HCT116 (cell line): ENCODE data around the gene LCOR. TPM values are rescaled to one million over a fixed set of nuclear protein-coding genes. Genes with fewer than 3 reads are reported as not detected.
"Not testable (repeated sequence)": the region's sequence is repeated elsewhere in the genome, so short reads cannot be mapped to it uniquely, and the experiment has no call there.

Experiments
- ATAC-seq: fragments of 200-7000 bp; cut with Tn5 transposase; 2 replicates; pipeline ENCODE4 v1.9.1; 2020; ENCODE audit warnings: mild to moderate bottlenecking, moderate library complexity
- BruUV-seq: library from RNA; stranded (reverse); fragments of 400-500 nt; replicated peaks from 2 replicates; lab custom pipeline; 2021; lab: Mats Ljungman, UMichigan
- CTCF ChIA-PET: fragments of 300-600 bp; sonication (Branson Sonifier 250); formaldehyde crosslinking; loops from one replicate; lab custom pipeline; 2021; ENCODE audit warnings: antibody characterized with exemption; lab: Charles Lee
- POLR2A ChIA-PET: fragments of 300-600, 350-600 bp; sonication (Branson Sonifier 250); formaldehyde crosslinking; loops from one replicate; lab custom pipeline; 2021; ENCODE audit warnings: antibody characterized with exemption; lab: Charles Lee
- RAD21 ChIA-PET, 2 experiments: fragments of 300-600 bp; sonication (Branson Sonifier 250); formaldehyde crosslinking; loops; one replicate each; lab custom pipeline; 2023; ENCODE audit warnings: low total read pairs in 2 of 2; ENCODE audit not compliant: uncharacterized antibody in 2 of 2, unreplicated experiment in 2 of 2, low non-redundant PET in 1 of 2; lab: Charles Lee
- DNase-seq: peaks from one replicate; pipeline ENCODE4 v3.0.0-alpha.2; 2010; ENCODE audit warnings: low read depth, low spot score
- H2AFZ ChIP-seq: fragments of 200-600 bp; shearing (Covaris generic), sonication (generic); 2 replicates; pipeline ENCODE4 v1.6.1; 2017; ENCODE audit warnings: low read depth, mixed run types, mixed read lengths, antibody characterized with exemption, low read length; ENCODE audit not compliant: poor library complexity, severe bottlenecking
- H3K27ac ChIP-seq: 2 replicates; pipeline ENCODE4 v1.5.1; 2012; ENCODE audit warnings: low read depth, low read length
- H3K27me3 ChIP-seq: fragments of 200-600 bp; sonication (generic); 2 replicates; pipeline ENCODE4 v1.6.1; 2016; ENCODE audit warnings: mixed run types, low read length, mixed read lengths; ENCODE audit not compliant: insufficient read depth
- H3K36me3 ChIP-seq, 2 experiments: fragments of 200-500 bp in 1 of 2; fragments of 200-600 bp in 1 of 2; sonication (Bioruptor generic) in 1 of 2; sonication (generic) in 1 of 2; 2 replicates each; pipeline versions ENCODE4 v1.5.1 to v1.6.1; 2014 to 2016; ENCODE audit warnings: low read length in 2 of 2, inconsistent platforms in 1 of 2, mixed read lengths in 1 of 2, mixed run types in 1 of 2; ENCODE audit not compliant: insufficient read depth in 2 of 2, control insufficient read depth in 1 of 2
- H3K4me1 ChIP-seq, 2 experiments: fragments of 200-600 bp in 1 of 2; sonication (generic) in 1 of 2; 2 replicates each; pipeline versions ENCODE4 v1.5.1 to v1.6.1; 2012 to 2017; ENCODE audit warnings: low read length in 2 of 2, inconsistent platforms in 1 of 2, mild to moderate bottlenecking in 1 of 2, mixed read lengths in 1 of 2, mixed run types in 1 of 2, moderate library complexity in 1 of 2; ENCODE audit not compliant: insufficient read depth in 2 of 2, control insufficient read depth in 1 of 2
- H3K4me2 ChIP-seq: fragments of 200-600 bp; sonication (generic); 2 replicates; pipeline ENCODE4 v1.6.1; 2017; ENCODE audit warnings: mixed run types, low read length, mixed read lengths
- H3K4me3 ChIP-seq, 2 experiments: fragments of 200-600 bp in 1 of 2; sonication (generic) in 1 of 2; replicated peaks in 1 of 2; 2 replicates each; pipeline ENCODE4 v1.5.1; 2011 to 2016; ENCODE audit warnings: low read length in 2 of 2, control low read depth in 1 of 2, low read depth in 1 of 2, mild to moderate bottlenecking in 1 of 2, mixed read lengths in 1 of 2, mixed run types in 1 of 2
- H3K79me2 ChIP-seq: fragments of 200-600 bp; sonication (generic); 2 replicates; pipeline ENCODE4 v1.6.1; 2017; ENCODE audit warnings: mild to moderate bottlenecking, mixed run types, low read length, moderate library complexity, mixed read lengths; ENCODE audit not compliant: insufficient read depth
- H3K9ac ChIP-seq: fragments of 200-600 bp; sonication (generic); 2 replicates; pipeline ENCODE4 v1.6.1; 2016; ENCODE audit warnings: low read length, mixed read lengths
- H3K9me2 ChIP-seq: fragments of 200-600 bp; sonication (generic), shearing (Covaris generic); 2 replicates; pipeline ENCODE4 v1.6.1; 2017; ENCODE audit warnings: mixed run types, mild to moderate bottlenecking, moderate library complexity; ENCODE audit not compliant: insufficient read depth
- H3K9me3 ChIP-seq, 2 experiments: fragments of 200-500 bp in 1 of 2; fragments of 200-600 bp in 1 of 2; sonication (Bioruptor generic) in 1 of 2; sonication (generic) in 1 of 2; 2 replicates each; pipeline ENCODE4 v1.6.1; 2014 to 2017; ENCODE audit warnings: low read length in 2 of 2, mixed read lengths in 2 of 2, inconsistent platforms in 1 of 2, low read depth in 1 of 2, mild to moderate bottlenecking in 1 of 2, mixed run types in 1 of 2, moderate library complexity in 1 of 2; ENCODE audit not compliant: control insufficient read depth in 1 of 2, insufficient read depth in 1 of 2
- H4K20me1 ChIP-seq: fragments of 200-600 bp; sonication (generic), shearing (Covaris generic); 2 replicates; pipeline ENCODE4 v1.6.1; 2017; ENCODE audit warnings: mixed run types, mild to moderate bottlenecking, moderate library complexity; ENCODE audit not compliant: insufficient read depth
- ATF3 ChIP-seq: IDR thresholded peaks from 2 replicates; pipeline ENCODE4 v1.6.1; 2012
- CEBPB ChIP-seq: IDR thresholded peaks from 2 replicates; pipeline ENCODE4 v1.6.1; 2012; ENCODE audit warnings: low read depth
- EZH2phosphoT487 ChIP-seq: fragments of 200-600 bp; IDR thresholded peaks from 2 replicates; pipeline ENCODE4 v1.6.1; 2018; ENCODE audit warnings: antibody characterized with exemption, borderline replicate concordance
- FOSL1 ChIP-seq: IDR thresholded peaks from 2 replicates; pipeline ENCODE4 v1.6.1; 2012; ENCODE audit warnings: low read depth
- POLR2A ChIP-seq: IDR thresholded peaks from 2 replicates; pipeline ENCODE4 v1.7.0; 2011; ENCODE audit warnings: borderline replicate concordance; ENCODE audit not compliant: insufficient read depth, insufficient read length; ENCODE audit errors: extremely low read depth
- RAD21 ChIP-seq: IDR thresholded peaks from 2 replicates; pipeline ENCODE4 v1.6.1; 2012; ENCODE audit warnings: low read depth, mild to moderate bottlenecking
- SIN3A ChIP-seq: IDR thresholded peaks from 2 replicates; pipeline ENCODE4 v1.6.1; 2012; ENCODE audit warnings: low read depth
- ZNF274 ChIP-seq: fragments of 200-500 bp; sonication (Bioruptor generic); IDR thresholded peaks from 2 replicates; pipeline ENCODE4 v1.6.1; 2014; ENCODE audit warnings: mild to moderate bottlenecking, low read depth, low read length, inconsistent platforms
- intact Hi-C: fragments of 100-400 bp; cut with micrococcal nuclease; formaldehyde crosslinking; loops from 2 replicates; pipeline ENCODE4 v1.10.0; 2022
- total RNA-seq: library from RNA; stranded (reverse); gene quantifications from one replicate; pipeline ENCODE4 v1.2.1, GENCODE V29; 2021; ENCODE audit not compliant: unreplicated experiment
- TF ChIP-seq, protein P1 (sequence below): IDR thresholded peaks from 2 replicates; pipeline ENCODE4 v1.6.1; 2012; ENCODE audit warnings: low read depth

Gene LCOR
- total RNA-seq, 1 experiment from 2014 or later: 59.9 TPM

DNA sequence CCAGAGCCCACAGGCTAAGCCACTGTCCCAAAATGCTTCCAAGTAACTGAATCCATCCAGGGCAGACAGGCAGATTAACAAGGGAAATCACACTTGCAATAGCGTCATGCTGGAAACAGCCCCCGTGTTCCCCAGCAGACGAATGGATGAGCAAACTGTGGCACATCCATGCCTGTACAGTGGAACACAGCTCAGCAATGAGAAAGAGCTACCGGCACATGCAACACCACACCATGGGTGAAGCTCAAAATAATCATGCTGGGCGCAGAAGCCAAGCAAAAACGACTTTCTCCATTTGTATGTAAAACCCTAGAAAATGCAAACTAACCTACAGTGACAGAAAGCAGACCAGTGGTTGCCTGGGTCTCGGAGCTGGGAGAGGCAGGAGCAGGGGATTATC lies 200.5 kb downstream of the LCOR start:
- ATAC-seq: no peak
- DNase-seq: no peak
- TF ChIP-seq ATF3: no peak
- TF ChIP-seq RAD21: no peak
- TF ChIP-seq ZNF274: no peak
- no peak for TF ChIP-seq CEBPB
- no peak for TF ChIP-seq POLR2A
- TF ChIP-seq SIN3A: no peak
- no peak for TF ChIP-seq EZH2phosphoT487
- no peak for TF ChIP-seq FOSL1
- TF ChIP-seq, protein P1, sequence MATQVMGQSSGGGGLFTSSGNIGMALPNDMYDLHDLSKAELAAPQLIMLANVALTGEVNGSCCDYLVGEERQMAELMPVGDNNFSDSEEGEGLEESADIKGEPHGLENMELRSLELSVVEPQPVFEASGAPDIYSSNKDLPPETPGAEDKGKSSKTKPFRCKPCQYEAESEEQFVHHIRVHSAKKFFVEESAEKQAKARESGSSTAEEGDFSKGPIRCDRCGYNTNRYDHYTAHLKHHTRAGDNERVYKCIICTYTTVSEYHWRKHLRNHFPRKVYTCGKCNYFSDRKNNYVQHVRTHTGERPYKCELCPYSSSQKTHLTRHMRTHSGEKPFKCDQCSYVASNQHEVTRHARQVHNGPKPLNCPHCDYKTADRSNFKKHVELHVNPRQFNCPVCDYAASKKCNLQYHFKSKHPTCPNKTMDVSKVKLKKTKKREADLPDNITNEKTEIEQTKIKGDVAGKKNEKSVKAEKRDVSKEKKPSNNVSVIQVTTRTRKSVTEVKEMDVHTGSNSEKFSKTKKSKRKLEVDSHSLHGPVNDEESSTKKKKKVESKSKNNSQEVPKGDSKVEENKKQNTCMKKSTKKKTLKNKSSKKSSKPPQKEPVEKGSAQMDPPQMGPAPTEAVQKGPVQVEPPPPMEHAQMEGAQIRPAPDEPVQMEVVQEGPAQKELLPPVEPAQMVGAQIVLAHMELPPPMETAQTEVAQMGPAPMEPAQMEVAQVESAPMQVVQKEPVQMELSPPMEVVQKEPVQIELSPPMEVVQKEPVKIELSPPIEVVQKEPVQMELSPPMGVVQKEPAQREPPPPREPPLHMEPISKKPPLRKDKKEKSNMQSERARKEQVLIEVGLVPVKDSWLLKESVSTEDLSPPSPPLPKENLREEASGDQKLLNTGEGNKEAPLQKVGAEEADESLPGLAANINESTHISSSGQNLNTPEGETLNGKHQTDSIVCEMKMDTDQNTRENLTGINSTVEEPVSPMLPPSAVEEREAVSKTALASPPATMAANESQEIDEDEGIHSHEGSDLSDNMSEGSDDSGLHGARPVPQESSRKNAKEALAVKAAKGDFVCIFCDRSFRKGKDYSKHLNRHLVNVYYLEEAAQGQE: no peak
- Histone ChIP-seq H4K20me1 (no peaks in the 10 kb centered on the region), H2AFZ (no peak overlapping the region), H3K27ac (no peak overlapping the region), H3K4me3 (no peak overlapping the region), H3K9ac (no peak overlapping the region), H3K9me3 (no peaks in the 10 kb centered on the region), H3K4me2 (no peak overlapping the region), H3K36me3 (no peaks in the 10 kb centered on the region), H3K79me2 (no peaks in the 10 kb centered on the region), H3K9me2 (no peaks in the 10 kb centered on the region), H3K27me3 (peaks cover 4% of the 10 kb centered on the region; the same call in 1 of the 2 replicates), H3K4me1 (peaks cover under 1 to 7% of the 10 kb centered on the region in 2 experiments; a peak in 3 of 4 replicates)
- ChIA-PET POLR2A (no interaction called here), RAD21 (no interaction called here), CTCF (no interaction called here)
- intact Hi-C loops: no loop called here
- no TSS peak for BruUV-seq

GRCh38 chr10:97033841-97034240 lies 201.7 kb downstream of the LCOR start:
- H3K9ac ChIP-seq, BruUV-seq, H3K79me2 ChIP-seq, H3K27me3 ChIP-seq, H3K4me3 ChIP-seq, ATAC-seq, H3K9me3 ChIP-seq, H4K20me1 ChIP-seq, H3K27ac ChIP-seq, POLR2A ChIA-PET, intact Hi-C loops, H3K36me3 ChIP-seq, H2AFZ ChIP-seq, H3K4me2 ChIP-seq, H3K9me2 ChIP-seq, RAD21 ChIA-PET, DNase-seq: not testable (repeated sequence)
- H3K4me1 ChIP-seq: peaks cover 7 to 15% of the 10 kb centered on the region in 2 experiments; a peak in 3 of 4 replicates
- CTCF ChIA-PET: interaction anchor here (6.6 kb wide), 1 partner anchor 8 kb away, joined by 107 read pairs; no protein-coding TSS in a partner anchor
